Ascending aorta (tissue), 2 donors: ENCODE results near the gene CADM1. TPM values are rescaled to one million over a fixed set of nuclear protein-coding genes. Genes with fewer than 3 reads are reported as not detected.

Experiments used
- DNase-seq, 2 donors: peaks; one replicate each; pipeline ENCODE4 v3.0.0-alpha.2; 2019; ENCODE audit warnings: low spot score in 2 of 2
- H3K27ac ChIP-seq, 2 donors: fragments of 200-600 bp; sonication (generic); one replicate each; pipeline ENCODE4 v1.5.1; 2016 to 2017; ENCODE audit warnings: mild to moderate bottlenecking in 1 of 2
- H3K27me3 ChIP-seq: fragments of 200-600 bp; sonication (generic); one replicate; pipeline ENCODE4 v1.5.1; 2017
- H3K36me3 ChIP-seq, 2 donors: fragments of 200-600 bp; sonication (generic); one replicate each; pipeline ENCODE4 v1.5.1; 2016
- H3K4me1 ChIP-seq, 2 donors: fragments of 200-600 bp; sonication (generic); one replicate each; pipeline ENCODE4 v1.5.1; 2016 to 2017; ENCODE audit warnings: mild to moderate bottlenecking in 1 of 2
- H3K4me3 ChIP-seq, 2 donors: fragments of 200-600 bp; sonication (generic); one replicate each; pipeline ENCODE4 v1.5.1; 2016 to 2017; ENCODE audit warnings: mild to moderate bottlenecking in 1 of 2
- H3K9me3 ChIP-seq, 2 donors: fragments of 200-600 bp; sonication (generic); one replicate each; pipeline ENCODE4 v1.5.1; 2016
- intact Hi-C: fragments of 100-400 bp; cut with DNase I; formaldehyde crosslinking; loops from one replicate; pipeline ENCODE4 v1.15.1; 2023
- total RNA-seq: library from RNA; depleted of rRNA; stranded (reverse); fragments of >200 nt; gene quantifications from one replicate; pipeline ENCODE4 v1.1.0, GENCODE V29; 2016
- TF ChIP-seq, protein P1 (sequence below), 3 experiments: fragments of 200-600 bp in 2 of 3; fragments of 450-650 bp in 1 of 3; sonication (generic) in 2 of 3; IDR thresholded peaks; one replicate each; pipeline ENCODE4 v1.5.1; 2016 to 2019; ENCODE audit warnings: antibody characterized with exemption in 3 of 3, mild to moderate bottlenecking in 1 of 3, moderate library complexity in 1 of 3

CADM1 gene
- total RNA-seq, 1 donor from 2014 or later: 2.4 TPM

DNA sequence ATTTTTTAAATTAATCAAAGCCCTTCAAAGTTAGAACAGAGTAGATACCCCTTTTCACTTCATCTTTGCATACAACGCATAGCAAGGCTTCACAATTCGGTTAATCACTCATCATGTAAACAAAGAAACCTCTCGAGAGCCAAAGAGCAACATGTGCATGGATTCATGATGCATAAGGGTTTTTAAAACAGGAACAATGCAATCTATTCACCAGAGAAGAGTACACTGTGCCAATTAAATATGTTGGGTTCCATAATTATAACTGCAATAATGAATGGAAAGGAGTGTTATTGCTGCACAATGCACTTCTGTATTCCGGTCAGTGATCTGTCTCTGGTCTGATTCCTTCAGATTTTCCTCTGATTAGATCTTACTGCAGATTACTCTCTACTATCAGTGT lies 45.3 kb downstream of the CADM1 start:
- Histone ChIP-seq H3K27ac (no peak overlapping the region), H3K9me3 (no peaks in the 10 kb centered on the region), H3K4me1 (no peaks in the 10 kb centered on the region), H3K4me3 (no peak overlapping the region), H3K27me3 (no peaks in the 10 kb centered on the region), H3K36me3 (no peaks in the 10 kb centered on the region)
- intact Hi-C loops: no loop called here
- TF ChIP-seq, protein P1, sequence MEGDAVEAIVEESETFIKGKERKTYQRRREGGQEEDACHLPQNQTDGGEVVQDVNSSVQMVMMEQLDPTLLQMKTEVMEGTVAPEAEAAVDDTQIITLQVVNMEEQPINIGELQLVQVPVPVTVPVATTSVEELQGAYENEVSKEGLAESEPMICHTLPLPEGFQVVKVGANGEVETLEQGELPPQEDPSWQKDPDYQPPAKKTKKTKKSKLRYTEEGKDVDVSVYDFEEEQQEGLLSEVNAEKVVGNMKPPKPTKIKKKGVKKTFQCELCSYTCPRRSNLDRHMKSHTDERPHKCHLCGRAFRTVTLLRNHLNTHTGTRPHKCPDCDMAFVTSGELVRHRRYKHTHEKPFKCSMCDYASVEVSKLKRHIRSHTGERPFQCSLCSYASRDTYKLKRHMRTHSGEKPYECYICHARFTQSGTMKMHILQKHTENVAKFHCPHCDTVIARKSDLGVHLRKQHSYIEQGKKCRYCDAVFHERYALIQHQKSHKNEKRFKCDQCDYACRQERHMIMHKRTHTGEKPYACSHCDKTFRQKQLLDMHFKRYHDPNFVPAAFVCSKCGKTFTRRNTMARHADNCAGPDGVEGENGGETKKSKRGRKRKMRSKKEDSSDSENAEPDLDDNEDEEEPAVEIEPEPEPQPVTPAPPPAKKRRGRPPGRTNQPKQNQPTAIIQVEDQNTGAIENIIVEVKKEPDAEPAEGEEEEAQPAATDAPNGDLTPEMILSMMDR (IDR thresholded peaks at IDR 0.05): no peak
- DNase-seq: no peak

DNA sequence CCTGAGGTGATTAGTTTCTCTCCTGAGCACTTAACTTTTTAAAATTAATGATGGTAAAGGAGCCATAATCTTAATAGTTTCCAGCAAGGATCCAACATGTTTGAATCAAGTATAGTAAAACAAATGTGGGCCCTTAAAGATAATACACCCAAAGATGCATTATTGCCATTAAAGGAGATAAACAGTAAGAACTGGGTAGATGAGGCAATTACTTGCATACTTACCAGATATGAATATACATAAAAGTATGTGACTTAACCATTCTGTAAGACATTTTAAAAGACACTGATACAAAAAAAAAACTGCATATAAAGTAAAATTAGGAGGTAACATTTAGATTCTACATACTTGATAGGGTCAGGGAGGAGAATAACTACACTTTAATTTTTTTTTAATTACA lies 48.2 kb downstream of the CADM1 start:
- Histone ChIP-seq H3K36me3 (no peaks in the 10 kb centered on the region), H3K27me3 (no peaks in the 10 kb centered on the region), H3K9me3 (no peaks in the 10 kb centered on the region), H3K4me1 (no peaks in the 10 kb centered on the region), H3K27ac (no peak overlapping the region), H3K4me3 (no peak overlapping the region)
- no peak for DNase-seq
- intact Hi-C loops: no loop called here
- TF ChIP-seq, protein P1 (IDR thresholded peaks at IDR 0.05): no peak

DNA sequence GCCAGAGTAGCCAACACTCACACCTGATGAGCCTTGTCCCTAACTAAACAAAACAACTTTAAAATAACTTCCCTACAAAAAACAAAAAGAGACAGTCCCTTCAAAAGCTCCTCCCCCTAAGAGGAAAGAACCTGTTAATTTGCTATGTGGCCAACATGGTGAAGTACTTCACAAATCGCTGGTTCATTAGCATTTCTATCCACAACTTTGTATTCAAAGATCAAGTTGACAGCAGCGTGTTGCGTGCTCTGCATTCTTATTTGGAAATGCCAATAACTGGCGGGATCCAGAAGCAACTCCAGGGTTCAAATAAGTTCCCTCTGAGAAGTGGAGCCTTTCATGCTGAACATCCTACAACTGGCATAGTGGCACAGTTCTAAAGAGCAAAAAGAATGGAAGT lies 48.6 kb downstream of the CADM1 start:
- intact Hi-C loops: no loop called here
- Histone ChIP-seq H3K27ac (no peak overlapping the region), H3K36me3 (no peaks in the 10 kb centered on the region), H3K9me3 (no peaks in the 10 kb centered on the region), H3K4me3 (no peak overlapping the region), H3K27me3 (no peaks in the 10 kb centered on the region), H3K4me1 (no peaks in the 10 kb centered on the region)
- no peak for DNase-seq
- TF ChIP-seq, protein P1 (IDR thresholded peaks at IDR 0.05): no peak

DNA sequence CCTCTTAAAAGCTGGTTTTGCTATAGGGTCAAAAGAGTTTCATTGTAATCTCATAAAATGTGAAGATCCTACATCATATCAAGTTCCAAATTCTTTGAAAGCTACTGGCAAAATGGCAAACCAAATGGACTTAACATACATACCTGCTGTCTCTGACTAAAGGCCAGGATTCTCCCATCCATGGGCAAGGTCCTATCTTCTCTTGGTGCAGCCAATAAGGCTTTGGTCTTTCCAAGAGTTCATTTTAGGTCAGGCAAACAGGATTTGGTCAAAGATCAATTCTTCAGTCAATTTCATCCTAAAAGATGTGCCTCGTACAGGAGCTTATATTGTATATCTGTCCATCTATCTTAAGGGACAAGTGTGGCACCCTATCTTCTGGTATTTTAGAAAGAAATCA lies 49.7 kb downstream of the CADM1 start:
- Histone ChIP-seq H3K27ac (no peak overlapping the region), H3K27me3 (no peaks in the 10 kb centered on the region), H3K4me1 (no peaks in the 10 kb centered on the region), H3K36me3 (no peaks in the 10 kb centered on the region), H3K4me3 (no peak overlapping the region), H3K9me3 (no peaks in the 10 kb centered on the region)
- intact Hi-C loops: no loop called here
- DNase-seq: no peak
- TF ChIP-seq, protein P1 (IDR thresholded peaks at IDR 0.05): no peak

DNA sequence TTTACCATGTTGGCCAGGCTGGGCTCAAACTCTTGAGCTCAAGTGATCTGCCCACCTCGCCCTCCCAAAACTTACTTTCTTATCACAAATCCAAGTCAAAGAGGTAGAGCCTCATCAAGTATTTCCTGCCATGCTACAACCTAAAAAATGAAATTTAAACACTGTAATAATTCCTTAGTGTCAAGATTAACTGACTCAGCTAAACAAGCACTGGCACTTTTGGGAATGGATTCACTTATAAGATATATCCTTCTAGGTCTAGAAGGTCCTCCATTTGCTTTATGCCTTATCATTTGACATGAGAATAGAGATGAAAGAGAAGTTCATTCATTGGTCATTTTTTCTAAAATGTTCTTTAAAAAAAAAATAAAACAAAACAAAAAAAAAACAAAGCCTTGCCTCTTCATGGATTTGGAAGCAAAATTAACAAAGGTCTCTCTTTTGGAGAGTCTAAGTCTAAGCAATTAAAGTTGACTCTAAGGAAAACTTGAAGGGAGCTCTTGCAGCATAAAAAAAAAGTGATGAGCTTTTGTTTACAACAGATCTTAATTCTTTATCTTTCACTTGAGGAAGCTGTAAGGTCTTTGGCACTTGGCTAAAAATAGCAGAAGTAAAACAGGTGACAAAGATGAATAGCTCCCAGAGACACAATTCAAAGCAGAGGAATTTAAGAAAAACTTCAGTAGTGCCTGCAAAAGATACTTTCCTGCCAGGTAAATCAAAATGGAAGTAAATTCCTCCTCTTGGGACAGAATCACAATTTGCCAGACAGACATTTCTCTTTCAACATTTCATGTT lies 50.3 kb downstream of the CADM1 start:
- H3K9me3 ChIP-seq: no peaks in the 10 kb centered on the region
- no peaks in the 10 kb centered on the region for H3K27me3 ChIP-seq
- H3K27ac ChIP-seq: no peak overlapping the region
- H3K4me3 ChIP-seq: no peak overlapping the region
- TF ChIP-seq, protein P1 (IDR thresholded peaks at IDR 0.05): no peak
- no peaks in the 10 kb centered on the region for H3K4me1 ChIP-seq
- no peak for DNase-seq
- H3K36me3 ChIP-seq: no peaks in the 10 kb centered on the region
- intact Hi-C loops: no loop called here
